H1 (cell line): Measurements from ENCODE around the gene ZRANB1.

ENCODE experiments used
- CREB1 ChIP-seq: IDR thresholded peaks from 2 replicates; pipeline ENCODE4 v1.6.1; 2012; ENCODE audit warnings: inconsistent platforms
- CTCF ChIP-seq, 3 experiments: IDR thresholded peaks; 1 replicate in 2 of 3; 2 replicates in 1 of 3; pipeline versions ENCODE4 v1.5.1 to v1.6.1; 2011; ENCODE audit warnings: low read length in 3 of 3, mild to moderate bottlenecking in 3 of 3, inconsistent platforms in 2 of 3, low read depth in 1 of 3, moderate library complexity in 1 of 3; ENCODE audit not compliant: insufficient read depth in 1 of 3; ENCODE audit errors: control extremely low read depth in 1 of 3
- EZH2 ChIP-seq: fragments of 200-600 bp; sonication (generic); IDR thresholded peaks from 2 replicates; pipeline ENCODE4 v1.7.1; 2012; ENCODE audit warnings: low read depth, mild to moderate bottlenecking, moderate library complexity, low read length, inconsistent platforms; ENCODE audit not compliant: severe bottlenecking
- FOSL1 ChIP-seq: IDR thresholded peaks from 2 replicates; pipeline ENCODE4 v1.6.1; 2011; ENCODE audit warnings: mild to moderate bottlenecking, low read depth, low read length, moderate library complexity; ENCODE audit not compliant: insufficient read depth
- GTF2F1 ChIP-seq: IDR thresholded peaks from 2 replicates; pipeline ENCODE4 v1.6.1; 2012; ENCODE audit warnings: low read depth, low read length, improper control_type of control experiment, borderline replicate concordance
- JUND ChIP-seq: IDR thresholded peaks from 2 replicates; pipeline ENCODE4 v1.6.1; 2011; ENCODE audit warnings: mild to moderate bottlenecking, improper control_type of control experiment, low read length
- MAX ChIP-seq: IDR thresholded peaks from 2 replicates; pipeline ENCODE4 v1.6.1; 2012; ENCODE audit warnings: inconsistent platforms
- POLR2A ChIP-seq, 2 experiments: IDR thresholded peaks; 1 replicate in 1 of 2; 2 replicates in 1 of 2; pipeline ENCODE4 v1.6.1; 2011; ENCODE audit warnings: low read depth in 2 of 2, low read length in 2 of 2, mild to moderate bottlenecking in 2 of 2; ENCODE audit errors: control extremely low read depth in 1 of 2
- POLR2AphosphoS5 ChIP-seq: IDR thresholded peaks from 2 replicates; pipeline ENCODE4 v1.6.1; 2011; ENCODE audit warnings: low read depth, low read length
- SIN3A ChIP-seq, 2 experiments: IDR thresholded peaks in 1 of 2; conservative IDR thresholded peaks in 1 of 2; 2 replicates each; pipeline ENCODE4 v1.6.1; 2011 to 2012; ENCODE audit warnings: low read length in 2 of 2, improper control_type of control experiment in 1 of 2, low read depth in 1 of 2, mild to moderate bottlenecking in 1 of 2
- SP1 ChIP-seq: IDR thresholded peaks from 2 replicates; pipeline ENCODE4 v1.6.1; 2011; ENCODE audit warnings: low read depth, low read length
- SP2 ChIP-seq: IDR thresholded peaks from 2 replicates; pipeline ENCODE4 v1.6.1; 2012; ENCODE audit warnings: mild to moderate bottlenecking, low read length, inconsistent platforms
- SRF ChIP-seq: IDR thresholded peaks from 2 replicates; pipeline ENCODE4 v1.6.1; 2011; ENCODE audit warnings: mild to moderate bottlenecking, low read depth, low read length, moderate library complexity
- SUZ12 ChIP-seq: fragments of 200-600 bp; sonication (generic); IDR thresholded peaks from 2 replicates; pipeline ENCODE4 v1.6.1; 2012; ENCODE audit warnings: mild to moderate bottlenecking, inconsistent platforms, low read length, moderate library complexity, mixed read lengths

- TF ChIP-seq GTF2F1: no peak
- no peak for TF ChIP-seq CTCF (IDR thresholded peaks at IDR 0.05; ENCODE audit: control extremely low read depth in 1 of 3, insufficient read depth in 1 of 3, low read depth in 1 of 3, low read length in 3 of 3)
- no peak for TF ChIP-seq POLR2A (IDR thresholded peaks at IDR 0.05; ENCODE audit: control extremely low read depth in 1 of 2, low read depth in 2 of 2, low read length in 2 of 2)
- no peak for TF ChIP-seq SP1
- TF ChIP-seq SUZ12: no peak
- TF ChIP-seq JUND: no peak
- TF ChIP-seq EZH2: no peak
- TF ChIP-seq FOSL1: no peak
- no peak for TF ChIP-seq SP2
- no peak for TF ChIP-seq SRF
- no peak for TF ChIP-seq MAX
- no peak for TF ChIP-seq CREB1
- no peak for TF ChIP-seq POLR2AphosphoS5
- no peak for TF ChIP-seq SIN3A (conservative IDR thresholded peaks at IDR 0.05 in 1 of 2, IDR thresholded peaks at IDR 0.05 in 1 of 2; ENCODE audit: low read depth in 1 of 2, low read length in 2 of 2)
Observed at GRCh38 chr10:124991835-124992234, 49.9 kb downstream of the ZRANB1 start.
